ENCODE results near the gene NCMAP. TPM values are rescaled to one million over a fixed set of nuclear protein-coding genes. Genes with fewer than 3 reads are reported as not detected.

Gene NCMAP
- total RNA-seq, 1 donor from 2014 or later, result not detected

DNA sequence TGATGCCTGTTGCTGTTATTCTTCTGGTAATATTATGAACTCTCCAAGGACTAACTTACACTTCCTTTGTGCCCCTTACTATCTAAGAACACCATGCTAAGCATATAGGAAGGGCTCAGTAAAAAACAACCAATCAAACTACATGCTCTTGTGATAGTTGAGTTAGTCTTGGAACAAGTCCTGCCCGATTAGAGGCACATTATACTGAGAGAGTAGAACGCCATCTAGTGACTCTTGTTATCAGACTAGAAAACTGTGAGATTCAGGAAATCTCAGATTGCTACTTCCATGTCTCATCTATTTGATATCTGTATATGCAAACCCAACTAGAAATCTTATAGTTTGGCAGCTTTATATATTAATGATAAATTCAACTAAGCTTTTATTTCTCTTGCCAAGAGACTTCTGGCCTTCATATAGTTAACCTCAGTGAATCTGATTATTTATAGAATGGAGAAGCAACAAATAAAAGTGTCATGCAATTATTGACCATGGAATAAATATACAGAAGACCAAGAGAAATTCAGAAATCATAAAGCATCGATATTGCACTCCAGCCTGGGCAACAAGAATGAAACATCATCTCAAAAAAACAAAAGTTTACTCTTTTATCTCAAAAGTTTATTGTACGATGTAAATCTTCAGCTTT lies 79.4 kb downstream of the NCMAP start:
- DNase-seq, result no peak

DNA sequence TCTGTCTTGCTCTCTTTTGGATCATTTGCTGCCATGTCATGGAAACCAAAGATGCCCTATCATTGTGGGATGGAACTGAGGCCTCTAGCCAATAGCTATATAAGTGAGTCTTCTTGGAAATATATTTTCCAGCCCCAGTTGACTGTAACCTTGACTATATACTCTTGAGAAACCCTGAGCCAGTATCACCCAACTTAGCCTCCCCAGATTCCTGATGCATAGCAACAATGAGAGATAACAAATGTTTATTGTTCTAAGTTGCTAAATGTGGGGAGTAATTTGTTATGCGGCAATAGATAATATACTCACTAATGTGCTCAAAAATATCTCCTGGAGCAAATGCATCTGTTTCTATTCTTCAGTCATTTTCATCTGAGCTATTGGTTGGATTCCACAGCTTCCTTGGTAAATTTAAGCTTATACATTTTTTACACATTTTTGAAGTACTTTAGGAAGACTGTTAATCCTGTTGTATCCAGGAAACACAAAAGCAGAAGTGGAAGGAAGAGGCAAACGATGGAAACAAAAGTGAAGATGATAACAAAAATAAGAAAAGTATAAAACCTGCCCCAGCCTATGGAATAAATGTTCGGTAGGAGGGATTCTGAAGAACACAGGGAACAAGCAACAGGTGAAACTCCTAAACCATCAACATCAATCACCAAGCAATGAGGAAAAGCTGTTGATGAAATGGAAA lies 80.9 kb downstream of the NCMAP start:
- peaks cover 6% of the 10 kb centered on the region for H3K27me3 Mint-ChIP-seq (ENCODE audit: unreplicated experiment)
- TF ChIP-seq, protein P1, sequence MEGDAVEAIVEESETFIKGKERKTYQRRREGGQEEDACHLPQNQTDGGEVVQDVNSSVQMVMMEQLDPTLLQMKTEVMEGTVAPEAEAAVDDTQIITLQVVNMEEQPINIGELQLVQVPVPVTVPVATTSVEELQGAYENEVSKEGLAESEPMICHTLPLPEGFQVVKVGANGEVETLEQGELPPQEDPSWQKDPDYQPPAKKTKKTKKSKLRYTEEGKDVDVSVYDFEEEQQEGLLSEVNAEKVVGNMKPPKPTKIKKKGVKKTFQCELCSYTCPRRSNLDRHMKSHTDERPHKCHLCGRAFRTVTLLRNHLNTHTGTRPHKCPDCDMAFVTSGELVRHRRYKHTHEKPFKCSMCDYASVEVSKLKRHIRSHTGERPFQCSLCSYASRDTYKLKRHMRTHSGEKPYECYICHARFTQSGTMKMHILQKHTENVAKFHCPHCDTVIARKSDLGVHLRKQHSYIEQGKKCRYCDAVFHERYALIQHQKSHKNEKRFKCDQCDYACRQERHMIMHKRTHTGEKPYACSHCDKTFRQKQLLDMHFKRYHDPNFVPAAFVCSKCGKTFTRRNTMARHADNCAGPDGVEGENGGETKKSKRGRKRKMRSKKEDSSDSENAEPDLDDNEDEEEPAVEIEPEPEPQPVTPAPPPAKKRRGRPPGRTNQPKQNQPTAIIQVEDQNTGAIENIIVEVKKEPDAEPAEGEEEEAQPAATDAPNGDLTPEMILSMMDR (IDR thresholded peaks at IDR 0.05; ENCODE audit: partially characterized antibody, unreplicated experiment), result no peak
- peaks cover 3% of the 10 kb centered on the region for H3K9me3 Mint-ChIP-seq (ENCODE audit: unreplicated experiment)
- DNase-seq, result no peak
- no peak overlapping the region for H3K27ac Mint-ChIP-seq (ENCODE audit: unreplicated experiment)
- H3K4me3 Mint-ChIP-seq (ENCODE audit: unreplicated experiment), result no peak overlapping the region
- H3K36me3 Mint-ChIP-seq (ENCODE audit: unreplicated experiment), result no peaks in the 10 kb centered on the region
- H3K4me1 Mint-ChIP-seq (ENCODE audit: low read depth, unreplicated experiment), result peaks cover 7% of the 10 kb centered on the region

More for the DNA sequence above, 79.4 kb downstream of the NCMAP start:
- Mint-ChIP-seq H3K27ac (ENCODE audit: unreplicated experiment) (no peak overlapping the region), H3K4me3 (ENCODE audit: unreplicated experiment) (no peak overlapping the region), H3K4me1 (ENCODE audit: low read depth, unreplicated experiment) (no peaks in the 10 kb centered on the region), H3K36me3 (ENCODE audit: unreplicated experiment) (no peaks in the 10 kb centered on the region), H3K27me3 (ENCODE audit: unreplicated experiment) (no peaks in the 10 kb centered on the region), H3K9me3 (ENCODE audit: unreplicated experiment) (no peaks in the 10 kb centered on the region)
- TF ChIP-seq, protein P1 (IDR thresholded peaks at IDR 0.05; ENCODE audit: partially characterized antibody, unreplicated experiment), result no peak

DNA sequence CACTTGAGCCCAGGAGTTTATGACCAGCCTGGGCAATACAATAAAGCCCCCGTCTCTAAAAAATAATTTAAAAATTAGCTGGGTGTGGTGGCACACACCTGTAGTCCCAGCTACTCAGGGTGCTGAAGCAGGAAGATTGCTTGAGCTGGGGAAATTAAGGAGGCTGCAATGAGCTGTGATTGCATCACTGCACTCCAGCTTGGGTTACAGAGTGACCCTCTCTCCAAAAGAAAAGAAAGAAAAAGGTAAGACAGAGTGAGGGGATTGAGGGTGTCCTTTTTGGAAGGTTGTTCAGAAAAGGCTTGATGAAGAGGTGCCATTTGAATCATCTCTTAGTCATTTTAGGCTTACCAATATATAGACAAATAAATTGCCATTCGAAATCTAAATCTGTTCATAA lies 83.2 kb downstream of the NCMAP start:
- DNase-seq, result no peak
- peaks cover 6% of the 10 kb centered on the region for H3K9me3 Mint-ChIP-seq (ENCODE audit: unreplicated experiment)
- H3K4me3 Mint-ChIP-seq (ENCODE audit: unreplicated experiment), result no peak overlapping the region
- TF ChIP-seq, protein P1 (IDR thresholded peaks at IDR 0.05; ENCODE audit: partially characterized antibody, unreplicated experiment), result no peak
- no peaks in the 10 kb centered on the region for H3K36me3 Mint-ChIP-seq (ENCODE audit: unreplicated experiment)
- peaks cover 9% of the 10 kb centered on the region for H3K4me1 Mint-ChIP-seq (ENCODE audit: low read depth, unreplicated experiment)
- H3K27ac Mint-ChIP-seq (ENCODE audit: unreplicated experiment), result no peak overlapping the region
- peaks cover 9% of the 10 kb centered on the region for H3K27me3 Mint-ChIP-seq (ENCODE audit: unreplicated experiment)

DNA sequence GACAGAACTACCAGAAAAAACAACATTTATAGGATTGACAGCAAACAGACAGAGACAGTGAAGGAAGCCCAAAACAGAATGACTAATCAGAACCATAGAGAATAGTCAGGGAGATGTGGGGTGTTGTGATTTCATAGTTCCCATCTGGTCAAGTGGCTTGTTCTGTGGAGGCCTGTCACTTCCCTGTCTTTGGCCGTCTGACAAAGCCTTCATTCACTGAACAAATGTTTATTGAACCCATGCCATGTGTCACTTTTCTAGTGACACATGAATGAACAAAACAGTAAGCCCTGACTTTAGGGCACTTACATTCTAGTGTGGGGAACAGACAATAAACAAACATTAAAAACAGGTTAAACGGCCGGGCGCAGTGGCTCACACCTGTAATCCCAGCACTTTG lies 84.0 kb downstream of the NCMAP start:
- Mint-ChIP-seq H3K27me3 (ENCODE audit: unreplicated experiment) (peaks cover 9% of the 10 kb centered on the region), H3K4me3 (ENCODE audit: unreplicated experiment) (no peak overlapping the region), H3K4me1 (ENCODE audit: low read depth, unreplicated experiment) (peaks cover 15% of the 10 kb centered on the region), H3K27ac (ENCODE audit: unreplicated experiment) (no peak overlapping the region), H3K36me3 (ENCODE audit: unreplicated experiment) (no peaks in the 10 kb centered on the region), H3K9me3 (ENCODE audit: unreplicated experiment) (peaks cover 6% of the 10 kb centered on the region)
- no peak for DNase-seq
- TF ChIP-seq, protein P1 (IDR thresholded peaks at IDR 0.05; ENCODE audit: partially characterized antibody, unreplicated experiment), result no peak

DNA sequence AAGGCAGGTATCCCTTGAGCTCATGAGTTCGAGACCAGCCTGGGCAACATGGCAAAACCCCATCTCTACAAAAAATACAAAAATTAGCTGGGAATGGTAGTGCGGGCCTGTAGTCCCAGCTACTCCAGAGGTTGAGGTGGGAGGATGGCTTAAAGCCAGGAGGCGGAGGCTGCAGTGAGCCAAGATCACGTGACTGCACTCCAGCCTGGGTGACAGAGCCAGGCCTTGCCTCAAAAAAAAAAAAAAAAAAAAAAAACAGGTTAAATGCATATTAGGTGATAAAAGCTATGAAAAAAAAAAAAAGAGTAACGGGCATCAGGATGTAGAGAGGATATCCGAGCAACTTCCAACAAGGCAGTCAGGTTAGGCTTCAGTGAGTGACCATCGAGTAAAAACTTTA lies 84.4 kb downstream of the NCMAP start:
- no peak for DNase-seq
- peaks cover 15% of the 10 kb centered on the region for H3K4me1 Mint-ChIP-seq (ENCODE audit: low read depth, unreplicated experiment)
- TF ChIP-seq, protein P1 (IDR thresholded peaks at IDR 0.05; ENCODE audit: partially characterized antibody, unreplicated experiment), result no peak
- no peaks in the 10 kb centered on the region for H3K36me3 Mint-ChIP-seq (ENCODE audit: unreplicated experiment)
- H3K27ac Mint-ChIP-seq (ENCODE audit: unreplicated experiment), result no peak overlapping the region
- H3K9me3 Mint-ChIP-seq (ENCODE audit: unreplicated experiment), result peaks cover 6% of the 10 kb centered on the region
- H3K27me3 Mint-ChIP-seq (ENCODE audit: unreplicated experiment), result peaks cover 9% of the 10 kb centered on the region
- no peak overlapping the region for H3K4me3 Mint-ChIP-seq (ENCODE audit: unreplicated experiment)
